IMR-90 (cell line): ENCODE results near the gene GRID1. TPM values are rescaled to one million over a fixed set of nuclear protein-coding genes. Genes with fewer than 3 reads are reported as not detected.

ENCODE experiments used
- ATAC-seq: fragments of 200-7000 bp; cut with Tn5 transposase; 2 replicates; pipeline ENCODE4 v1.9.1; 2020; ENCODE audit warnings: low read depth, mild to moderate bottlenecking, moderate library complexity
- BruUV-seq: library from RNA; stranded (reverse); fragments of 400-500 nt; replicated peaks from 2 replicates; lab custom pipeline; 2021; lab: Mats Ljungman, UMichigan
- CTCF ChIA-PET: fragments of 300-600 bp; formaldehyde crosslinking; extraction: SDS; loops from one replicate; lab custom pipeline; 2021; ENCODE audit warnings: antibody characterized with exemption; lab: Yijun Ruan, JAX
- POLR2A ChIA-PET: fragments of 300-600 bp; sonication (Branson Sonifier 250); formaldehyde crosslinking; loops from one replicate; lab custom pipeline; 2022; ENCODE audit warnings: antibody characterized with exemption; ENCODE audit not compliant: unreplicated experiment; lab: Charles Lee
- DNase-seq: peaks from one replicate; pipeline ENCODE4 v3.0.0; 2013
- H2AFZ ChIP-seq: replicated peaks from 2 replicates; pipeline ENCODE3; 2013; ENCODE audit warnings: low read length, mild to moderate bottlenecking; ENCODE audit not compliant: poor library complexity
- H2AK5ac ChIP-seq: 2 replicates; pipeline ENCODE4 v1.6.1; 2013; ENCODE audit warnings: low read depth, low read length, inconsistent platforms
- H2AK9ac ChIP-seq: replicated peaks from 2 replicates; pipeline ENCODE3; 2013; ENCODE audit warnings: mild to moderate bottlenecking, low read depth, low read length, moderate library complexity; ENCODE audit not compliant: poor library complexity
- H2BK120ac ChIP-seq: 2 replicates; pipeline ENCODE4 v1.6.1; 2013; ENCODE audit warnings: low read depth, low read length, inconsistent platforms
- H2BK15ac ChIP-seq: 3 replicates; pipeline ENCODE4 v1.6.1; 2013; ENCODE audit warnings: low read depth, low read length, inconsistent platforms
- H2BK20ac ChIP-seq: 2 replicates; pipeline ENCODE4 v1.6.1; 2013; ENCODE audit warnings: low read depth, mild to moderate bottlenecking, inconsistent platforms, low read length, moderate library complexity
- H2BK5ac ChIP-seq: 2 replicates; pipeline ENCODE4 v1.6.1; 2013; ENCODE audit warnings: mild to moderate bottlenecking, low read depth, low read length, inconsistent platforms; ENCODE audit not compliant: poor library complexity, severe bottlenecking
- H3K14ac ChIP-seq: replicated peaks from 2 replicates; pipeline ENCODE4 v1.6.1; 2013; ENCODE audit warnings: low read depth, low read length, inconsistent platforms
- H3K18ac ChIP-seq: 2 replicates; pipeline ENCODE4 v1.6.1; 2013; ENCODE audit warnings: low read depth, low read length, control low read depth
- H3K23ac ChIP-seq: 2 replicates; pipeline ENCODE4 v1.6.1; 2013; ENCODE audit warnings: low read depth, low read length, inconsistent platforms
- H3K27ac ChIP-seq: 2 replicates; pipeline ENCODE4 v1.5.1; 2013; ENCODE audit warnings: mild to moderate bottlenecking, control low read depth, low read length; ENCODE audit not compliant: insufficient read depth
- H3K27me3 ChIP-seq: 2 replicates; pipeline ENCODE4 v1.6.1; 2013; ENCODE audit warnings: low read length; ENCODE audit not compliant: control insufficient read depth, insufficient read depth
- H3K36me3 ChIP-seq: 2 replicates; pipeline ENCODE4 v1.6.1; 2013; ENCODE audit warnings: low read length, mixed read lengths; ENCODE audit not compliant: control insufficient read depth, insufficient read depth
- H3K4ac ChIP-seq: 2 replicates; pipeline ENCODE4 v1.6.1; 2013; ENCODE audit warnings: low read depth, low read length, inconsistent platforms
- H3K4me1 ChIP-seq: 2 replicates; pipeline ENCODE4 v1.6.1; 2013; ENCODE audit warnings: low read length, mixed read lengths; ENCODE audit not compliant: control insufficient read depth, insufficient read depth
- H3K4me2 ChIP-seq: 2 replicates; pipeline ENCODE4 v1.6.1; 2013; ENCODE audit warnings: low read depth, mild to moderate bottlenecking, control low read depth, low read length, moderate library complexity
- H3K4me3 ChIP-seq: 2 replicates; pipeline ENCODE4 v1.5.1; 2013; ENCODE audit warnings: low read depth, mild to moderate bottlenecking, control low read depth, low read length, moderate library complexity; ENCODE audit not compliant: insufficient read depth
- H3K56ac ChIP-seq: 2 replicates; pipeline ENCODE4 v1.6.1; 2013; ENCODE audit warnings: low read length, inconsistent platforms; ENCODE audit not compliant: insufficient read depth; ENCODE audit errors: extremely low read depth
- H3K79me1 ChIP-seq, 2 experiments: 2 replicates each; pipeline ENCODE4 v1.6.1; 2013; ENCODE audit warnings: low read length in 2 of 2, inconsistent platforms in 1 of 2, low read depth in 1 of 2
- H3K9ac ChIP-seq: 2 replicates; pipeline ENCODE4 v1.6.1; 2013; ENCODE audit warnings: low read depth, low read length, control low read depth
- H3K9me1 ChIP-seq: 2 replicates; pipeline ENCODE4 v1.6.1; 2013; ENCODE audit warnings: low read length, inconsistent platforms; ENCODE audit not compliant: insufficient read depth
- H3K9me3 ChIP-seq: 2 replicates; pipeline ENCODE4 v1.6.1; 2013; ENCODE audit warnings: low read length; ENCODE audit not compliant: control insufficient read depth, insufficient read depth
- H4K20me1 ChIP-seq: 2 replicates; pipeline ENCODE4 v1.6.1; 2013; ENCODE audit warnings: low read length, inconsistent platforms; ENCODE audit not compliant: insufficient read depth
- H4K5ac ChIP-seq: 2 replicates; pipeline ENCODE4 v1.6.1; 2013; ENCODE audit warnings: mild to moderate bottlenecking, low read depth, low read length, control low read depth
- H4K8ac ChIP-seq, 2 experiments: 2 replicates each; pipeline ENCODE4 v1.6.1; 2013; ENCODE audit warnings: low read depth in 2 of 2, low read length in 2 of 2, control low read depth in 1 of 2, inconsistent platforms in 1 of 2
- H4K91ac ChIP-seq: 2 replicates; pipeline ENCODE4 v1.6.1; 2013; ENCODE audit warnings: low read depth, low read length, inconsistent platforms; ENCODE audit not compliant: insufficient read depth
- BHLHE40 ChIP-seq: fragments of 150-350 bp; IDR thresholded peaks from 2 replicates; pipeline ENCODE4 v1.6.1; 2016; ENCODE audit warnings: mild to moderate bottlenecking, low read depth, low read length
- CHD1 ChIP-seq: IDR thresholded peaks from 2 replicates; pipeline ENCODE4 v1.6.1; 2012; ENCODE audit warnings: low read depth, low read length, improper control_type of control experiment
- CTCF ChIP-seq: conservative IDR thresholded peaks from 2 replicates; pipeline ENCODE4 v1.5.1; 2012; ENCODE audit warnings: mild to moderate bottlenecking, low read depth, low read length, improper control_type of control experiment
- FOS ChIP-seq: fragments of 150-350 bp; IDR thresholded peaks from 2 replicates; pipeline ENCODE4 v1.6.1; 2016; ENCODE audit warnings: low read depth, low read length
- MAFK ChIP-seq: IDR thresholded peaks from 2 replicates; pipeline ENCODE4 v1.6.1; 2012; ENCODE audit warnings: low read depth, low read length, improper control_type of control experiment
- MXI1 ChIP-seq: IDR thresholded peaks from 2 replicates; pipeline ENCODE4 v1.6.1; 2012; ENCODE audit warnings: low read depth, mild to moderate bottlenecking, low read length, moderate library complexity, borderline replicate concordance
- NFE2L2 ChIP-seq: fragments of 150-350 bp; IDR thresholded peaks from 2 replicates; pipeline ENCODE4 v1.6.1; 2016; ENCODE audit warnings: low read depth, mild to moderate bottlenecking, low read length
- POLR2A ChIP-seq: IDR thresholded peaks from 2 replicates; pipeline ENCODE4 v1.6.1; 2012; ENCODE audit warnings: mild to moderate bottlenecking, low read depth, low read length
- RCOR1 ChIP-seq: IDR thresholded peaks from 2 replicates; pipeline ENCODE4 v1.6.1; 2012; ENCODE audit warnings: mild to moderate bottlenecking, low read length, improper control_type of control experiment; ENCODE audit not compliant: insufficient replicate concordance
- RFX5 ChIP-seq: IDR thresholded peaks from 2 replicates; pipeline ENCODE4 v1.8.0; 2012; ENCODE audit warnings: low read depth, mild to moderate bottlenecking, low read length, moderate library complexity
- SMC3 ChIP-seq: fragments of 150-350 bp; IDR thresholded peaks from 2 replicates; pipeline ENCODE4 v1.6.1; 2016; ENCODE audit warnings: low read depth, mild to moderate bottlenecking, antibody characterized with exemption, low read length, moderate library complexity
- WGBS, 2 experiments: methylation state at CpG; one replicate each; pipeline versions ENCODE4 v1.1.5 to v1.1.7; 2013; ENCODE audit warnings: missing lambda C conversion rate in 2 of 2; ENCODE audit not compliant: insufficient read length in 1 of 2; ENCODE audit errors: extremely low coverage in 2 of 2; 5-methylcytosine and 5-hydroxymethylcytosine counted together
- dilution Hi-C: fragments of 300-500 bp; cut with HindIII; formaldehyde crosslinking; loops from one replicate; pipeline ENCODE4 v1.14.3; 2018; ENCODE audit warnings: low sequenced_read_pairs; ENCODE audit not compliant: unreplicated experiment
- in situ Hi-C: fragments of 300-500 bp; cut with MboI; formaldehyde crosslinking; loops from 3 replicates; pipeline ENCODE4 v1.14.3; 2019; ENCODE audit warnings: low sequenced_read_pairs, inconsistent platforms, mixed read lengths
- intact Hi-C: fragments of 100-400 bp; cut with micrococcal nuclease; formaldehyde crosslinking; loops from 2 replicates; pipeline ENCODE4 v1.10.0; 2022
- polyA plus RNA-seq, 3 experiments: library from polyadenylated mRNA; depleted of rRNA; stranded (reverse); fragments of >200 nt; gene quantifications; 2 replicates each; pipeline ENCODE4 v1.2.3, GENCODE V29; 2012; ENCODE audit warnings: low replicate concordance in 1 of 3
- total RNA-seq: library from RNA; depleted of rRNA; stranded (reverse); fragments of >200 nt; gene quantifications from 2 replicates; pipeline ENCODE4 v1.2.3, GENCODE V29; 2012

Gene GRID1
- total and polyA plus RNA-seq, 2 of the 4 experiments (the other 2 are of a cell fraction), result not detected

GRCh38 chr10:86077271-86077670, 289.3 kb downstream of the GRID1 start:
- H3K4me3 ChIP-seq, result no peak overlapping the region
- H3K56ac ChIP-seq, result no peak overlapping the region
- H3K18ac ChIP-seq, result no peak overlapping the region
- no CpG with 5 or more reads among the region's 6 CpGs for WGBS, 2 experiments
- H3K27me3 ChIP-seq, result no peaks in the 10 kb centered on the region
- H2AK9ac ChIP-seq, result no peak overlapping the region
- H2BK15ac ChIP-seq, result no peak overlapping the region
- H4K8ac ChIP-seq, result no peak overlapping the region
- CTCF ChIA-PET, result no interaction called here
- H4K5ac ChIP-seq, result no peak overlapping the region
- no peaks in the 10 kb centered on the region for H3K36me3 ChIP-seq
- H3K23ac ChIP-seq, result no peak overlapping the region
- no peak for ATAC-seq
- H2AFZ ChIP-seq, result no peak overlapping the region
- H3K79me1 ChIP-seq, result no peaks in the 10 kb centered on the region
- no peak overlapping the region for H3K14ac ChIP-seq
- no peak overlapping the region for H2BK120ac ChIP-seq
- no peak overlapping the region for H2BK20ac ChIP-seq
- BruUV-seq, result no TSS peak
- dilution Hi-C loops (no loop called here), intact Hi-C loops (no loop called here), in situ Hi-C loops (no loop called here)
- DNase-seq, result no peak
- H3K4me1 ChIP-seq, result no peaks in the 10 kb centered on the region
- H4K20me1 ChIP-seq, result no peaks in the 10 kb centered on the region
- H2AK5ac ChIP-seq, result no peak overlapping the region
- no peak overlapping the region for H3K9ac ChIP-seq
- H3K9me1 ChIP-seq, result no peaks in the 10 kb centered on the region
- H3K27ac ChIP-seq, result no peak overlapping the region
- no peak overlapping the region for H2BK5ac ChIP-seq
- H3K9me3 ChIP-seq, result peaks cover 2% of the 10 kb centered on the region; the same call in 1 of the 2 replicates
- no peak for TF ChIP-seq SMC3
- TF ChIP-seq NFE2L2, result no peak
- no peak for TF ChIP-seq POLR2A
- no peak for TF ChIP-seq BHLHE40
- TF ChIP-seq CTCF, result no peak
- TF ChIP-seq RCOR1, result no peak
- no peak for TF ChIP-seq FOS
- TF ChIP-seq RFX5, result no peak
- TF ChIP-seq MXI1, result no peak
- TF ChIP-seq MAFK, result no peak
- no peak for TF ChIP-seq CHD1
- POLR2A ChIA-PET, result no interaction called here
- no peak overlapping the region for H4K91ac ChIP-seq
- H3K4ac ChIP-seq, result no peak overlapping the region
- no peak overlapping the region for H3K4me2 ChIP-seq
